GM20431 (cell line): ENCODE data around the gene PRCC.
"Not testable (repeated sequence)": the region's sequence is repeated elsewhere in the genome, so short reads cannot be mapped to it uniquely, and the experiment has no call there.

Experiments
- in situ Hi-C: fragments of 300-500 bp; cut with MseI, MboI; formaldehyde crosslinking; loops from one replicate; pipeline ENCODE4 v1.15.0; 2020; ENCODE audit warnings: low sequenced_read_pairs; ENCODE audit not compliant: unreplicated experiment

Gene PRCC

GRCh38 chr1:156760092-156760795 is 7.1 kb upstream of the PRCC start:
- in situ Hi-C loops = no loop called here

- in situ Hi-C loops = no loop called here
Observed at GRCh38 chr1:156760796-156761104, 6.6 kb upstream of the PRCC start.

- in situ Hi-C loops = not testable (repeated sequence)
Observed at GRCh38 chr1:156765136-156765535, 2.2 kb upstream of the PRCC start.

GRCh38 chr1:156765666-156766065 is 1.7 kb upstream of the PRCC start:
- in situ Hi-C loops = no loop called here

GRCh38 chr1:156766298-156767100 is 836 bp upstream of the PRCC start:
- in situ Hi-C loops = no loop called here

GRCh38 chr1:156767879-156768604 is 707 bp downstream of the PRCC start:
- in situ Hi-C loops = no loop called here

- in situ Hi-C loops = no loop called here
Observed at GRCh38 chr1:156768610-156769295, 1.4 kb downstream of the PRCC start.

- in situ Hi-C loops = no loop called here
Observed at GRCh38 chr1:156772222-156772621, 4.9 kb downstream of the PRCC start.

GRCh38 chr1:156772728-156773497 is 5.6 kb downstream of the PRCC start:
- in situ Hi-C loops = no loop called here

- in situ Hi-C loops = no loop called here
Observed at GRCh38 chr1:156773607-156774006, 6.3 kb downstream of the PRCC start.

- in situ Hi-C loops = no loop called here
Observed at GRCh38 chr1:156775799-156776198, 8.5 kb downstream of the PRCC start.

GRCh38 chr1:156776942-156777341 is 9.6 kb downstream of the PRCC start:
- in situ Hi-C loops = no loop called here

GRCh38 chr1:156777573-156777972 is 10.2 kb downstream of the PRCC start:
- in situ Hi-C loops = no loop called here

- in situ Hi-C loops = no loop called here
Observed at GRCh38 chr1:156781585-156782186, 14.4 kb downstream of the PRCC start.

- in situ Hi-C loops = no loop called here
Observed at GRCh38 chr1:156785458-156785857, 18.1 kb downstream of the PRCC start.

- in situ Hi-C loops = no loop called here
Observed at GRCh38 chr1:156786640-156787039, 19.3 kb downstream of the PRCC start.

- in situ Hi-C loops = no loop called here
Observed at GRCh38 chr1:156788136-156788535, 20.8 kb downstream of the PRCC start.

GRCh38 chr1:156789621-156790318 is 22.4 kb downstream of the PRCC start:
- in situ Hi-C loops = no loop called here
